RWPE1 (cell line): ENCODE data around the gene SEC22C.

Experiments
- CTCF ChIA-PET: fragments of 350-600 bp; sonication (Branson Sonifier 250); formaldehyde crosslinking; extraction: SDS; loops from one replicate; lab custom pipeline; 2021; lab: Yijun Ruan, JAX
- POLR2A ChIA-PET: fragments of 400-600 bp; formaldehyde crosslinking; extraction: SDS; loops from one replicate; lab custom pipeline; 2020; ENCODE audit warnings: antibody characterized with exemption; ENCODE audit not compliant: low non-redundant PET; lab: Yijun Ruan, JAX
- DNase-seq: peaks from one replicate; pipeline ENCODE4 v3.0.0; 2012; ENCODE audit warnings: low spot score
- H3K27ac ChIP-seq: fragments of 450-650 bp; 2 replicates; pipeline ENCODE4 v1.5.1; 2017
- CTCF ChIP-seq: fragments of 450-650 bp; conservative IDR thresholded peaks from 2 replicates; pipeline ENCODE4 v1.5.1; 2017; ENCODE audit warnings: low read depth, mild to moderate bottlenecking

Gene SEC22C

GRCh38 chr3:42532229-42532628, 49.5 kb downstream of the SEC22C start:
- no peak for DNase-seq
- CTCF ChIA-PET = no interaction called here
- POLR2A ChIA-PET = no interaction called here
- no peak overlapping the region for H3K27ac ChIP-seq
- no peak for TF ChIP-seq CTCF

- DNase-seq = no peak
- ChIA-PET CTCF (no interaction called here), POLR2A (no interaction called here)
- no peak for TF ChIP-seq CTCF
- no peak overlapping the region for H3K27ac ChIP-seq
These were observed 50.3 kb downstream of the SEC22C start for GRCh38 chr3:42531470-42531869.

GRCh38 chr3:42530073-42530472, 51.7 kb downstream of the SEC22C start:
- no peak overlapping the region for H3K27ac ChIP-seq
- TF ChIP-seq CTCF = no peak
- DNase-seq = no peak
- ChIA-PET POLR2A (no interaction called here), CTCF (interaction anchor here (0.7 kb wide), 1 partner anchor 633 kb away, joined by 7 read pairs; no protein-coding TSS in a partner anchor)

GRCh38 chr3:42529468-42529867, 52.3 kb downstream of the SEC22C start:
- TF ChIP-seq CTCF = no peak
- POLR2A ChIA-PET = no interaction called here
- DNase-seq = no peak
- H3K27ac ChIP-seq = no peak overlapping the region
- CTCF ChIA-PET = interaction anchor here (0.7 kb wide), 1 partner anchor 633 kb away, joined by 7 read pairs; no protein-coding TSS in a partner anchor

GRCh38 chr3:42527368-42527917, 54.3 kb downstream of the SEC22C start:
- CTCF ChIA-PET = no interaction called here
- POLR2A ChIA-PET = no interaction called here
- no peak for TF ChIP-seq CTCF
- H3K27ac ChIP-seq = no peak overlapping the region
- DNase-seq = no peak

GRCh38 chr3:42526616-42527367, 55.0 kb downstream of the SEC22C start:
- CTCF ChIA-PET = no interaction called here
- POLR2A ChIA-PET = no interaction called here
- no peak overlapping the region for H3K27ac ChIP-seq
- TF ChIP-seq CTCF = no peak
- DNase-seq = no peak
